Thoracic aorta (tissue), 2 donors: ENCODE data around the gene NAALADL2. TPM values are rescaled to one million over a fixed set of nuclear protein-coding genes. Genes with fewer than 3 reads are reported as not detected.

Experiments
- ATAC-seq: fragments of 150-250 bp; one replicate; pipeline ENCODE4 v1.8.0; 2017; ENCODE audit warnings: low read depth; ENCODE audit not compliant: insufficient number of reproducible peaks, low FRiP score
- DNase-seq: peaks from one replicate; pipeline ENCODE4 v3.0.0-alpha.2; 2020; ENCODE audit warnings: low spot score
- H3K27ac ChIP-seq, 2 donors: fragments of 200-600 bp; sonication (generic); 1 replicate in 1 of 2; 2 replicates in 1 of 2; pipeline ENCODE4 v1.5.1; 2016; ENCODE audit warnings: mild to moderate bottlenecking in 2 of 2, moderate library complexity in 2 of 2
- H3K27me3 ChIP-seq: fragments of 200-600 bp; sonication (generic); replicated peaks from 2 replicates; pipeline ENCODE4 v1.6.0; 2016; ENCODE audit warnings: mild to moderate bottlenecking; ENCODE audit not compliant: insufficient read depth
- H3K36me3 ChIP-seq: fragments of 200-600 bp; sonication (generic); one replicate; pipeline ENCODE4 v1.5.1; 2016
- H3K4me1 ChIP-seq, 2 donors: fragments of 200-600 bp; sonication (generic); 1 replicate in 1 of 2; 2 replicates in 1 of 2; pipeline versions ENCODE4 v1.5.1 to v1.6.0; 2016; ENCODE audit warnings: low read depth in 2 of 2, mild to moderate bottlenecking in 1 of 2; ENCODE audit not compliant: control insufficient read depth in 1 of 2
- H3K4me3 ChIP-seq: fragments of 200-600 bp; sonication (generic); 2 replicates; pipeline ENCODE4 v1.5.1; 2016; ENCODE audit warnings: mild to moderate bottlenecking
- H3K9me3 ChIP-seq: fragments of 200-600 bp; sonication (generic); 2 replicates; pipeline ENCODE4 v1.5.1; 2016
- total RNA-seq, 2 donors: library from RNA; depleted of rRNA; stranded (reverse); fragments of >200 nt; gene quantifications; one replicate each; pipeline versions ENCODE4 v1.1.0 to v1.2.3, GENCODE V29; 2016
- TF ChIP-seq, protein P1 (sequence below): fragments of 200-600 bp; sonication (generic); IDR thresholded peaks from one replicate; pipeline ENCODE4 v1.5.1; 2019; ENCODE audit warnings: antibody characterized with exemption

NAALADL2 gene
- total RNA-seq, 2 donors from 2014 or later: 12.9 to 21.0 TPM

DNA sequence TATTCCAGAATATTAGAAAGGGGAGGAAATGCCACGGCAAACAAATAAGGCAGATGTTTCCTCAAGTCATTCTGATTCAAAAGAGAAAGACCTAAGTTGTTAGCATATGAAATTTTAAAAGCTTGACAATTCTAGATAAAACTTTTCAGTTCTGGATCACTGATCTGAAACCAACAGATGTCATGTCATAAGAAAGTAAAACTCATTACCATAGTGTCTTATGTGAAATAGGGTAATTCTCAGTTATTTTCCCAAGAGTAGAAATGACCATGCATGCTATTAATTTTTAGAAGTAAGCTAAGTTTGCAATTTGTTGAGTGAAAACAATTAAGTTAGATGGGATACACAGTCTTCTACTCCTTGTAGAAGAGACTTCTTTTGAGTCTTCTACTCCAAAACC is 630.3 kb downstream of the NAALADL2 start:
- Histone ChIP-seq H3K36me3 (no peaks in the 10 kb centered on the region), H3K4me3 (no peak overlapping the region), H3K27me3 (no peaks in the 10 kb centered on the region), H3K27ac (no peak overlapping the region), H3K9me3 (no peaks in the 10 kb centered on the region), H3K4me1 (no peaks in the 10 kb centered on the region)
- TF ChIP-seq, protein P1, sequence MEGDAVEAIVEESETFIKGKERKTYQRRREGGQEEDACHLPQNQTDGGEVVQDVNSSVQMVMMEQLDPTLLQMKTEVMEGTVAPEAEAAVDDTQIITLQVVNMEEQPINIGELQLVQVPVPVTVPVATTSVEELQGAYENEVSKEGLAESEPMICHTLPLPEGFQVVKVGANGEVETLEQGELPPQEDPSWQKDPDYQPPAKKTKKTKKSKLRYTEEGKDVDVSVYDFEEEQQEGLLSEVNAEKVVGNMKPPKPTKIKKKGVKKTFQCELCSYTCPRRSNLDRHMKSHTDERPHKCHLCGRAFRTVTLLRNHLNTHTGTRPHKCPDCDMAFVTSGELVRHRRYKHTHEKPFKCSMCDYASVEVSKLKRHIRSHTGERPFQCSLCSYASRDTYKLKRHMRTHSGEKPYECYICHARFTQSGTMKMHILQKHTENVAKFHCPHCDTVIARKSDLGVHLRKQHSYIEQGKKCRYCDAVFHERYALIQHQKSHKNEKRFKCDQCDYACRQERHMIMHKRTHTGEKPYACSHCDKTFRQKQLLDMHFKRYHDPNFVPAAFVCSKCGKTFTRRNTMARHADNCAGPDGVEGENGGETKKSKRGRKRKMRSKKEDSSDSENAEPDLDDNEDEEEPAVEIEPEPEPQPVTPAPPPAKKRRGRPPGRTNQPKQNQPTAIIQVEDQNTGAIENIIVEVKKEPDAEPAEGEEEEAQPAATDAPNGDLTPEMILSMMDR: no peak
- DNase-seq: no peak
- ATAC-seq: no peak

DNA sequence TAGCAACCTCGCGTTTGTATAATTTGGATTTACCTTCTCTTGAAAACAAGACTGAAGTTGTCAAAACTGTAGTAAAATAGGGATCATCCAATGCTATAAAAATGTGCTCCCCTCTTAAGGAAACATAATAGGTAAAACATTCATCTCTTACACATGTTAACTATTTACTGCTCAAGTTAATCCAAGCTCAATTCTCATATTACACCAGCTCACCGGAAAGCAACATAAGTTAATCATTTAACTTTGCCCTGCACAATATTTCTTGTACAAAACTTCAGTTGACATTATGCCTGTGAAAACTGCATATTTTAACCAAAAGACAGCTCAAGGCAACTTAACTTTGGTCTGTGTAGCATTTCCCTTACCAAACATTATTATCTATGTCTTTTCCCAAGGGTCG is 634.2 kb downstream of the NAALADL2 start:
- H3K4me3 ChIP-seq: no peak overlapping the region
- H3K27me3 ChIP-seq: no peaks in the 10 kb centered on the region
- TF ChIP-seq, protein P1: no peak
- no peak for DNase-seq
- H3K36me3 ChIP-seq: no peaks in the 10 kb centered on the region
- H3K4me1 ChIP-seq: no peaks in the 10 kb centered on the region
- H3K27ac ChIP-seq: no peak overlapping the region
- no peaks in the 10 kb centered on the region for H3K9me3 ChIP-seq
- ATAC-seq: no peak

DNA sequence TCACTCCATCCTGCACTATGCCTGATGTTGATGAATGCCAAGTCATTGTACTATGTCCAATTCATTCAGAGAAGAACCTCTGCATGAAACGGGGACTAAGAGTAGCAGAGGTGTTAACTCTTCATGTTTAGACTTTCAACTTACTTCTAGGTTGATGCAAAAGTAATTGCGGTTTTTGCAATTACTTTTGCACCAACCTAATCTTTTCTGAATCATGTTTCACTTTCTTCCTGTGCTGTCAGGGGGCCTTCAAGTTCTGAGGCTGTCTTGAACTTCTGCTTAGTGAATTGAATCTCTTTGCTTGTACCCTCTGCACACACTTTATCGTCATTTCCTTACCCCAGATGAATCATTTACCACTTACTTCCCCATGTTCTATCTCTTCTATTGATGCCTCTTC is 636.2 kb downstream of the NAALADL2 start:
- Histone ChIP-seq H3K9me3 (no peaks in the 10 kb centered on the region), H3K36me3 (no peaks in the 10 kb centered on the region), H3K4me3 (no peak overlapping the region), H3K4me1 (no peaks in the 10 kb centered on the region), H3K27me3 (no peaks in the 10 kb centered on the region), H3K27ac (no peak overlapping the region)
- DNase-seq: no peak
- TF ChIP-seq, protein P1: no peak
- ATAC-seq: no peak

DNA sequence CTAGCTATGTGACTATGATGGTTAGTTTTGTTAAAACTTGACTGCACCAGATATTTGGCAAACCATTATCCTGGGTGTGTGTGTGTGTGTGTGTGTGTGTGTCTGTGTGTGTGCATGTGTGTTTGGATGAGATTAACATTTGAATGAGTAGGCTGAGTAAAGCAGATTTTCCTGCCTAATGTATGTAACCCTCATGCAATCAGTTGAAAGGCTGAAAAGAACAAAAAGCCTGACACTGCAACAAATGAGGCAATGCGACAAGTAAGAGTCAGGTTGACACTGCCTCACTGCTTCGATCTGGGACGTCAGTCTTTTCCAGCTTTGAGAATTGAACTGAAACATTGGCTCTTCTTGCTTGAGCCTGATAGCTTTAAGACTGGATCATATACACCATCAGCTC is 643.0 kb downstream of the NAALADL2 start:
- H3K27ac ChIP-seq: no peak overlapping the region
- H3K27me3 ChIP-seq: no peaks in the 10 kb centered on the region
- no peak overlapping the region for H3K4me3 ChIP-seq
- no peak for DNase-seq
- H3K9me3 ChIP-seq: no peaks in the 10 kb centered on the region
- ATAC-seq: no peak
- TF ChIP-seq, protein P1: no peak
- no peaks in the 10 kb centered on the region for H3K36me3 ChIP-seq
- H3K4me1 ChIP-seq: no peaks in the 10 kb centered on the region

DNA sequence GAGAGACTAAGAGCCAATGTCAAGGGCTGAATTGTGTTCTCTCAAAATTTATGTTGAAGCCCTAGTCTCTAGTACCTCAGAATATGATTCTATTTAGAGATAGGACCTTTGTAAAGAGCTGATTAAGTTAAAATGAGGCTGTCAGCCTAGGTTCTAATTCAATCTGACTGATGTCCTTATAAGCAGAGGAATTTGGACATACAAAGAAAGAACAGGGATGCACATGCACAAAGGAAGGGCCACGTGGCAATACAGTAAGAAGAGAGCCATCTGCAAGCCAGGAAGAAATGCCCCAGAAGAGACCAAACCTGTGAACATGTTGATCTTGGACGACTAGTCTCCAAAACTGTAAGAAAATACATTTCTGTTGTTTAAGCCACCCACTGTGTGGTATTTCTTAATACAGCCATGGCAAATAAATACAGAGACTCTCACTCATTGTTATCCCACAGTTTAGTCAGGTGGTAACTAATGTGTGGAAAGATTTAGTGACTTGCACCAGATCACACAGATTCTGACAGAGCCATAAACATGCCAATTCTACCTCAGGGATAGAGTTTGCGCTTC is 652.2 kb downstream of the NAALADL2 start:
- no peaks in the 10 kb centered on the region for H3K9me3 ChIP-seq
- no peak for ATAC-seq
- no peak overlapping the region for H3K27ac ChIP-seq

More for the DNA sequence above, 652.2 kb downstream of the NAALADL2 start:
- Histone ChIP-seq H3K36me3 (no peaks in the 10 kb centered on the region), H3K4me1 (no peaks in the 10 kb centered on the region), H3K27me3 (no peaks in the 10 kb centered on the region), H3K4me3 (no peak overlapping the region)
- DNase-seq: no peak
- TF ChIP-seq, protein P1: no peak
